Neural progenitor cell (in vitro differentiated cells): Measurements from ENCODE around the gene LY6G5C. TPM values are rescaled to one million over a fixed set of nuclear protein-coding genes. Genes with fewer than 3 reads are reported as not detected.

Experiments
- DNase-seq: peaks from one replicate; pipeline ENCODE4 v3.0.0-alpha.2; 2016; ENCODE audit warnings: low spot score
- H2AFZ ChIP-seq: fragments of 200-600 bp; sonication (generic); replicated peaks from 2 replicates; pipeline ENCODE4 v1.6.1; 2016; ENCODE audit warnings: antibody characterized with exemption
- H3F3A ChIP-seq: fragments of 200-600 bp; sonication (generic); 2 replicates; pipeline ENCODE4 v1.6.1; 2016; ENCODE audit warnings: antibody characterized with exemption, low read depth
- H3K27ac ChIP-seq: fragments of 200-600 bp; sonication (generic); 2 replicates; pipeline ENCODE4 v1.5.1; 2016; ENCODE audit warnings: mild to moderate bottlenecking
- H3K27me3 ChIP-seq: fragments of 200-600 bp; sonication (generic); 2 replicates; pipeline ENCODE4 v1.6.1; 2016; ENCODE audit warnings: mild to moderate bottlenecking, moderate library complexity
- H3K36me3 ChIP-seq: fragments of 200-600 bp; sonication (generic); 2 replicates; pipeline ENCODE4 v1.5.1; 2016
- H3K4me1 ChIP-seq: fragments of 200-600 bp; sonication (generic); 2 replicates; pipeline ENCODE4 v1.6.1; 2016; ENCODE audit warnings: mixed run types
- H3K4me2 ChIP-seq: fragments of 200-600 bp; sonication (generic); 2 replicates; pipeline ENCODE4 v1.6.1; 2016
- H3K4me3 ChIP-seq: fragments of 200-600 bp; sonication (generic); 2 replicates; pipeline ENCODE4 v1.5.1; 2016
- H3K79me2 ChIP-seq: fragments of 200-600 bp; sonication (generic); 2 replicates; pipeline ENCODE4 v1.6.1; 2016; ENCODE audit warnings: low read depth
- H3K9ac ChIP-seq: fragments of 200-600 bp; sonication (generic); 2 replicates; pipeline ENCODE4 v1.6.1; 2016
- H3K9me3 ChIP-seq: fragments of 200-600 bp; sonication (generic); 2 replicates; pipeline ENCODE4 v1.5.1; 2016; ENCODE audit warnings: low read depth
- H4K20me1 ChIP-seq: fragments of 200-600 bp; sonication (generic); 2 replicates; pipeline ENCODE4 v1.6.1; 2016; ENCODE audit warnings: low read depth
- H3K27ac Mint-ChIP-seq: 3 replicates; pipeline ENCODE4 v1.8.0; 2021; ENCODE audit warnings: mixed read lengths
- H3K27me3 Mint-ChIP-seq: 2 replicates; pipeline ENCODE4 v1.8.0; 2022; ENCODE audit warnings: low read depth, mild to moderate bottlenecking, inconsistent platforms, moderate library complexity, mixed read lengths; ENCODE audit not compliant: insufficient read depth
- H3K36me3 Mint-ChIP-seq: 3 replicates; pipeline ENCODE4 v1.8.0; 2021; ENCODE audit warnings: mixed read lengths
- H3K4me1 Mint-ChIP-seq: 3 replicates; pipeline ENCODE4 v1.8.0; 2021; ENCODE audit warnings: mixed read lengths
- H3K4me3 Mint-ChIP-seq: 3 replicates; pipeline ENCODE4 v1.8.0; 2021; ENCODE audit warnings: mild to moderate bottlenecking, moderate library complexity, mixed read lengths
- H3K9me3 Mint-ChIP-seq: 3 replicates; pipeline ENCODE4 v1.8.0; 2020; ENCODE audit warnings: mixed read lengths
- CTCF ChIP-seq: fragments of 200-600 bp; sonication (generic); IDR thresholded peaks from 2 replicates; pipeline ENCODE4 v1.5.1; 2017; ENCODE audit warnings: antibody characterized with exemption, mild to moderate bottlenecking
- EZH2 ChIP-seq: fragments of 200-600 bp; sonication (generic); IDR thresholded peaks from 2 replicates; pipeline ENCODE4 v1.6.1; 2017; ENCODE audit warnings: antibody characterized with exemption, mild to moderate bottlenecking, moderate library complexity
- EZH2phosphoT487 ChIP-seq: fragments of 200-600 bp; sonication (generic); IDR thresholded peaks from 2 replicates; pipeline ENCODE4 v1.6.1; 2017; ENCODE audit warnings: antibody characterized with exemption
- total RNA-seq: library from RNA; depleted of rRNA; stranded (reverse); fragments of >200 nt; gene quantifications from 2 replicates; pipeline ENCODE4 v1.2.3, GENCODE V29; 2015; ENCODE audit warnings: low replicate concordance

Gene LY6G5C
- total RNA-seq, 1 donor from 2014 or later: not detected

- no peak for DNase-seq
- Histone ChIP-seq H3K36me3 (no peaks in the 10 kb centered on the region), H3K79me2 (no peaks in the 10 kb centered on the region), H3F3A (no peaks in the 10 kb centered on the region), H4K20me1 (peaks cover 3% of the 10 kb centered on the region), H3K4me3 (no peak overlapping the region), H2AFZ (no peak overlapping the region), H3K4me2 (no peak overlapping the region), H3K9ac (no peak overlapping the region), H3K4me1 (no peaks in the 10 kb centered on the region), H3K27ac (no peak overlapping the region), H3K9me3 (no peaks in the 10 kb centered on the region), H3K27me3 (no peaks in the 10 kb centered on the region)
- no peak overlapping the region for H3K4me3 Mint-ChIP-seq
- peaks cover 3% of the 10 kb centered on the region for H3K4me1 Mint-ChIP-seq
- no peak for TF ChIP-seq CTCF
- no peak for TF ChIP-seq EZH2phosphoT487
- TF ChIP-seq EZH2: no peak
- H3K27me3 Mint-ChIP-seq: no peaks in the 10 kb centered on the region
- H3K9me3 Mint-ChIP-seq: no peaks in the 10 kb centered on the region
- peaks cover 32% of the 10 kb centered on the region for H3K36me3 Mint-ChIP-seq
- no peak overlapping the region for H3K27ac Mint-ChIP-seq
Observed at GRCh38 chr6:31691564-31692108, 10.8 kb upstream of the LY6G5C start.

DNA sequence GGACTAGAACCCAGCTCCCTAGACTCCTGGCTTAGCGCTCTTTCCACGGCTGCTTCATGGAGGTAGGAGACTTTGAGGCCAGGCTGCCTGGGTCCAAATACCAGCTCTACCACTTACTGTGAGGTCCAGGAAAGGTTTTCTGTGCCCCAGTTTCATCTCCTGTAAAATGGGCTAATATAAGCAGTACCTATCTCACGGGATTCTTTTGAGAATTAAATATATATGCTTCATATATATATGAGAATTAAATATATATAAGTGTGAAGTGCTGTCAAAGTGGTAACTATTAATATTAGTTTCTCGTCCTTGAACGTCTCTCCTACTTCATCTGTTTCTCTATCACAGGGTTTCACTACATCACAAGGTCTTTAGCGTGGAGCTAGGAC is 10.2 kb upstream of the LY6G5C start:
- H3K9ac ChIP-seq: no peak overlapping the region
- no peak for DNase-seq
- H3K4me3 ChIP-seq: no peak overlapping the region
- H3K27ac Mint-ChIP-seq: no peak overlapping the region
- no peaks in the 10 kb centered on the region for H3K79me2 ChIP-seq
- H4K20me1 ChIP-seq: peaks cover 3% of the 10 kb centered on the region
- peaks cover 34% of the 10 kb centered on the region for H3K36me3 Mint-ChIP-seq
- H3F3A ChIP-seq: no peaks in the 10 kb centered on the region
- H3K9me3 Mint-ChIP-seq: no peaks in the 10 kb centered on the region
- no peak overlapping the region for H2AFZ ChIP-seq
- H3K27me3 ChIP-seq: no peaks in the 10 kb centered on the region
- peaks cover 3% of the 10 kb centered on the region for H3K4me1 Mint-ChIP-seq
- H3K27ac ChIP-seq: no peak overlapping the region
- TF ChIP-seq CTCF (no peak), EZH2 (no peak), EZH2phosphoT487 (no peak)
- H3K9me3 ChIP-seq: no peaks in the 10 kb centered on the region
- H3K4me1 ChIP-seq: no peaks in the 10 kb centered on the region
- no peak overlapping the region for H3K4me3 Mint-ChIP-seq
- no peaks in the 10 kb centered on the region for H3K36me3 ChIP-seq
- H3K4me2 ChIP-seq: no peak overlapping the region
- no peaks in the 10 kb centered on the region for H3K27me3 Mint-ChIP-seq

- Histone ChIP-seq H3K4me2 (no peak overlapping the region), H3K9ac (no peak overlapping the region), H3K79me2 (no peaks in the 10 kb centered on the region), H3K36me3 (no peaks in the 10 kb centered on the region), H3K4me3 (no peak overlapping the region), H3K27me3 (no peaks in the 10 kb centered on the region), H3K27ac (no peak overlapping the region), H3K4me1 (no peaks in the 10 kb centered on the region), H2AFZ (no peak overlapping the region), H4K20me1 (peaks cover 3% of the 10 kb centered on the region), H3K9me3 (no peaks in the 10 kb centered on the region), H3F3A (no peaks in the 10 kb centered on the region)
- H3K9me3 Mint-ChIP-seq: no peaks in the 10 kb centered on the region
- TF ChIP-seq EZH2phosphoT487: no peak
- TF ChIP-seq CTCF: no peak
- TF ChIP-seq EZH2: no peak
- peak overlapping the region; percentile 34 for H3K27ac Mint-ChIP-seq
- no peak for DNase-seq
- H3K4me1 Mint-ChIP-seq: peaks cover 3% of the 10 kb centered on the region
- no peak overlapping the region for H3K4me3 Mint-ChIP-seq
- peaks cover under 1% of the 10 kb centered on the region for H3K27me3 Mint-ChIP-seq
- H3K36me3 Mint-ChIP-seq: peaks cover 40% of the 10 kb centered on the region
Observed at GRCh38 chr6:31690231-31691077, 9.6 kb upstream of the LY6G5C start.
